ENCODE measurements around the gene TXNRD2. TPM values are rescaled to one million over a fixed set of nuclear protein-coding genes. Genes with fewer than 3 reads are reported as not detected.
A peak's percentile ranks its signal among the peaks of the same experiment; 100 is the strongest.

Gene TXNRD2
- total RNA-seq, 4 donors from 2014 or later = 16.7 to 33.1 (median 20.3) TPM

DNA sequence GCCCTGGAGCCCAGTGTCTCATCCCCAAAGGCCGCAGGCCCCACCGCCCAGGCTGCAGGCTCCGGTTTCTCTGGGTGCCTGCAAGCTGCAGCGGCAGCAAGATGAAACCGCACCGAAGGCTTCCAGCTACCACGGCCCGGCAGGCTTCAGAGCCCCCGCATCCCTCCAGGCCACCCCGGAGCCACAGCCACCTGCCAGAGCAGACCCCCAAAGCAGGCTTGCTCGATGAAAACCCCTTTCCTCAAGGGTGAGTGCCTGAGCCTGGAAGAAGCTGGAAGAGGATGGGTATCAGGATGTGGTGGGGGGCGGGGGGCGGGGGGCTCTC, 62.4 kb downstream of the TXNRD2 start:
- Histone ChIP-seq H3K36me3 (peaks cover 0 to 54% of the 10 kb centered on the region in 2 donors), H3K4me3 (no peak overlapping the region), H3K4me1 (peaks cover 0 to 28% (median 28%) of the 10 kb centered on the region in 3 donors), H3K27ac (peak overlapping the region in 1 of 4 donors; percentile 16), H3K9me3 (no peaks in the 10 kb centered on the region), H3K27me3 (no peaks in the 10 kb centered on the region)
- no CpG with 5 or more reads among the region's 13 CpGs for WGBS, 2 donors (ENCODE audit: low coverage in 1 of 2)
- TF ChIP-seq, protein P1, sequence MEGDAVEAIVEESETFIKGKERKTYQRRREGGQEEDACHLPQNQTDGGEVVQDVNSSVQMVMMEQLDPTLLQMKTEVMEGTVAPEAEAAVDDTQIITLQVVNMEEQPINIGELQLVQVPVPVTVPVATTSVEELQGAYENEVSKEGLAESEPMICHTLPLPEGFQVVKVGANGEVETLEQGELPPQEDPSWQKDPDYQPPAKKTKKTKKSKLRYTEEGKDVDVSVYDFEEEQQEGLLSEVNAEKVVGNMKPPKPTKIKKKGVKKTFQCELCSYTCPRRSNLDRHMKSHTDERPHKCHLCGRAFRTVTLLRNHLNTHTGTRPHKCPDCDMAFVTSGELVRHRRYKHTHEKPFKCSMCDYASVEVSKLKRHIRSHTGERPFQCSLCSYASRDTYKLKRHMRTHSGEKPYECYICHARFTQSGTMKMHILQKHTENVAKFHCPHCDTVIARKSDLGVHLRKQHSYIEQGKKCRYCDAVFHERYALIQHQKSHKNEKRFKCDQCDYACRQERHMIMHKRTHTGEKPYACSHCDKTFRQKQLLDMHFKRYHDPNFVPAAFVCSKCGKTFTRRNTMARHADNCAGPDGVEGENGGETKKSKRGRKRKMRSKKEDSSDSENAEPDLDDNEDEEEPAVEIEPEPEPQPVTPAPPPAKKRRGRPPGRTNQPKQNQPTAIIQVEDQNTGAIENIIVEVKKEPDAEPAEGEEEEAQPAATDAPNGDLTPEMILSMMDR (IDR thresholded peaks at IDR 0.05) = no peak
- TF ChIP-seq EP300 (IDR thresholded peaks at IDR 0.05) (no peak), POLR2A (IDR thresholded peaks at IDR 0.05) (no peak), POLR2AphosphoS5 (IDR thresholded peaks at IDR 0.05) (no peak)
- ATAC-seq = no peak

DNA sequence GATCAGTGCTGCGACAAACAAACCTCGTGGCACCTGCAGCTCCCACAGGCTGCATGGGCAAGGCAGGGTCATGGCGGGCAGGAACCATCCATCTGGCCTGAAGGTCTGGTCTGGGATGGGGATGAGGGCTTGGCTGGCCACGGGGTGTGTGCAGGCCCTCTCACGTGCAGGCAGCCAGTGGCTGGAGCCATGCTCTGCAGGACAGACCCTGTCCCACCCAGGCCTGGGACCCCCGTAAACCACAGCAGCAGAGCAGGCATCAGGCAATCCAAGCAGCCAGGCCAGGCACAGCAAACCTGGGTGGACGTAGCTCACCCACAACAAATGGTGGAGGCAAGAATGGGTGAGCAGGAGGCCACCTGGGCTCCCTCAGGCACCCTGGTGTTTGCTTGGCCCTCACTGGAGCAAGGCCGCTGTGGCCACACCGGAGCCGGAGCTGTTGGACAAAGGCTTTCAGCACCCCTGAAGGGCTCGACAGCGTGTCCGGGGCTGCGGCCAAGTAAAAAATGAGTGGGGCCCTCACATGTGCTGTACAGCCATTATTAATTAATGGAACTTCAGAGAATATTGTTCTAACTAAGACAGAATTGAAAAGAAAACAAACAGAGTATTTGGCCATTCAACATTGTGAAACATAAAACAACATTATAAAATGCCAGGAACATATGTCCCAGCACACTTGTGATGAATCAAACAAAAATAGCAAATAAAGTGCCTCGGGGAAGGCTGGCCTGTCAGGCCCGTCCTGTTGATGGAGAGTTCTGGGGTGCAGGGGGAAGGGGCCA, 63.0 kb downstream of the TXNRD2 start:
- peak overlapping the region in 1 of 4 donors; percentile 16 for H3K27ac ChIP-seq
- no peak overlapping the region for H3K4me3 ChIP-seq
- peaks cover 0 to 28% (median 28%) of the 10 kb centered on the region in 3 donors for H3K4me1 ChIP-seq
- TF ChIP-seq EP300 (IDR thresholded peaks at IDR 0.05) (no peak), POLR2A (IDR thresholded peaks at IDR 0.05) (no peak), POLR2AphosphoS5 (IDR thresholded peaks at IDR 0.05) (no peak)
- TF ChIP-seq, protein P1 (IDR thresholded peaks at IDR 0.05) = no peak
- H3K36me3 ChIP-seq = peaks cover 0 to 54% of the 10 kb centered on the region in 2 donors
- no peaks in the 10 kb centered on the region for H3K27me3 ChIP-seq
- no peaks in the 10 kb centered on the region for H3K9me3 ChIP-seq
- ATAC-seq = no peak
- WGBS, 2 donors (ENCODE audit: low coverage in 1 of 2) = 67 to 89% methylated on average over 5 to 7 of the region's 16 CpGs

DNA sequence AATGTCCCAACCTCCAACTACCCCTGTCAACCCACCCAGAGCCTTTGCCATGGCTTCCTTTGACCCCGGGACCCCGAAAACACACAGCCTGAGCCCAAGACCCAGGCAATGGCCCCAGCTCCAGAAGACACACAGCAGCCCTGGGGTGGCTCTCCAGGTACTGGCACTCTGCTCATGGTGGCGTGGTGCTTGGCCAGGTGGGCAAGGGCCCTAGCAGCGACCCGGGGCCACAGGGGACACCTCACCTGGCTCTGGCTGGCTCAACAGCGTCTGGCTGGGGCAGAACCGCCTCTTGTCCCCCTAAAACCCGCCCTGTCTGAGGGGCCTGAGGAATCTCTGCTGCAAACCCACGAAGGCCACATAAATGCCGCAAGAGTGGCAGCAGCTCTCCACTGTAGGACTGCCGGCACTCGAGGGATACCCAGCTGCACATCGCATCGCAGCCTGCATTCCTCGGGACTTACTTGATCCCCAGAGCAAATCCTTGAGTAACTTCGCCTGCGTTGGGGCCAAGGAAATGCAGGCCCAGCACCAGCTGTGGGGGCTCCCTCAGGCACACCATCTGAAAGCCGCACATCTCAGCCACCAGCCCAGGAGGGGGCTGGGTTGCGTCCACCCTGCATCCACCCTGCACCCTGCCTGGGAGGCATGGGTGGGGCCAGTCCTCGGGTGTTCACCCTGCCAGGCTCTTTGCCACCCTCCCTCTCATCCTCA, 63.8 kb downstream of the TXNRD2 start:
- H3K9me3 ChIP-seq = no peaks in the 10 kb centered on the region
- H3K4me1 ChIP-seq = peaks cover 0 to 28% (median 28%) of the 10 kb centered on the region in 3 donors
- no peaks in the 10 kb centered on the region for H3K27me3 ChIP-seq
- H3K4me3 ChIP-seq = no peak overlapping the region
- peaks cover 0 to 46% of the 10 kb centered on the region in 2 donors for H3K36me3 ChIP-seq
- WGBS, 2 donors (ENCODE audit: low coverage in 1 of 2) = 60% methylated on average over 1 of the region's 20 CpGs; no CpG with 5 or more reads in 1 of the 2 donors
- no peak for ATAC-seq
- H3K27ac ChIP-seq = no peak overlapping the region
- no peak for TF ChIP-seq POLR2A (IDR thresholded peaks at IDR 0.05)
- TF ChIP-seq EP300 (IDR thresholded peaks at IDR 0.05) = no peak
- TF ChIP-seq, protein P1 (IDR thresholded peaks at IDR 0.05) = no peak
- no peak for TF ChIP-seq POLR2AphosphoS5 (IDR thresholded peaks at IDR 0.05)

DNA sequence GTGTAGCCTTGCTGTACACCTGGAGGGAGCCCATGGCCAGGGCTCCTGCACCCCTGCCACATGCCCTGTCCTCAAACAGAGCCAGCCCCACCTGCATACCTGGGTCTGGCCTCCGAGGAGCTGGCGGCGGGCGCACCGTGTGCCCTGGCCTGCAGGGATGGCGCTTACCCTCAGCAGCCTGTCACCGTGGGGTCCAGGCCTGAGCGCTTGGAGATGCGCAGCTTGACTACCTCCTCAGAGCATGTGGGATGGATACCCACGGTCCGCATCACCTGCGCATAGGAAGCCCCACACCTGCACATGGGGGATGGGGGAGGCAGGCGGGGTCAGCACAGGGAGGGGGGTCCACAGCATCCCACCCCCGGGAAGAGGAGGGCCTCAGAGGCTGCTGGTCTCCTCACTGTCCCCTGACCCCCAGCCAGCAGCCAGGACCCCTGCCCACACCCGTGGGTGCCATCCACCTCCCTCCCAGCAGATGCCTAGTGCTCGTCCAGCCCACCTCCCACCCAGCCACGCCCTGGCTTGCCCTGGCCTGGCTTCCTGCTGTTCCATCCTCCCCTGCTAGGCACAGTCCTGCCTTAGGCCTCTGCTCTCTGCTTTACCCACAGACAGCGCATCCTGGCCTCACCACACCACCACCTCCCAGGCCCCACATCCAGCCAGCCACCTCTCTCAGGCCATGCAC, 64.5 kb downstream of the TXNRD2 start:
- 70 to 100% methylated on average over 1 to 2 of the region's 18 CpGs for WGBS, 2 donors (ENCODE audit: low coverage in 1 of 2)
- Histone ChIP-seq H3K4me1 (peaks cover 0 to 25% (median 21%) of the 10 kb centered on the region in 3 donors), H3K4me3 (no peak overlapping the region), H3K36me3 (peaks cover 0 to 43% of the 10 kb centered on the region in 2 donors), H3K27ac (no peak overlapping the region), H3K27me3 (no peaks in the 10 kb centered on the region), H3K9me3 (no peaks in the 10 kb centered on the region)
- ATAC-seq = no peak
- TF ChIP-seq, protein P1 (IDR thresholded peaks at IDR 0.05) = no peak
- TF ChIP-seq POLR2AphosphoS5 (IDR thresholded peaks at IDR 0.05) (no peak), POLR2A (IDR thresholded peaks at IDR 0.05) (no peak), EP300 (IDR thresholded peaks at IDR 0.05) (no peak)
